ENCODE results near the gene F2R. TPM values are rescaled to one million over a fixed set of nuclear protein-coding genes. Genes with fewer than 3 reads are reported as not detected.
"Not testable (repeated sequence)": the region's sequence is repeated elsewhere in the genome, so short reads cannot be mapped to it uniquely, and the experiment has no call there.

F2R gene
- total RNA-seq, 2 donors from 2014 or later = 16.1 to 46.7 TPM

DNA sequence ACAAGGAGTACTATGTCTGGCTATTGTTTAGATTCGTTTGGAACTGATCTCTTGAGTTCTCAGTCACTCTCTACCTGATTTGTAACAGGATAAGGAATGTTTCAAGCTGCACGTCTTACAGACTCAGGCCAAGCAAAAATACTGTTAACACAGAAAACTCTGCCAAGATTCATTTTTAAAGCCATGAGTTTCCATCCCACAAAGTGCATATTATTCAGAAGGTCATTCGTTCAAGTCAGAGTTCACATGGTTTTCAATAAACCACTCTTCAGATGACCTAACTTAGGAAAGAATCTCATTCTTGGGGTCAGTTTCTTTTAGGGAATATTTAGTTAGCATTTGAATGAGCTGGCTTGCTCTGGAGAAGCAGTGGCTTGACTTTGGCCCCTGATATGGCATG, 49.3 kb downstream of the F2R start:
- H3K27me3 ChIP-seq = no peaks in the 10 kb centered on the region
- no peaks in the 10 kb centered on the region for H3K36me3 ChIP-seq
- no peak for DNase-seq (ENCODE audit: low spot score)
- no peak overlapping the region for H3K27ac ChIP-seq
- H3K4me3 ChIP-seq = no peak overlapping the region
- TF ChIP-seq, protein P1, sequence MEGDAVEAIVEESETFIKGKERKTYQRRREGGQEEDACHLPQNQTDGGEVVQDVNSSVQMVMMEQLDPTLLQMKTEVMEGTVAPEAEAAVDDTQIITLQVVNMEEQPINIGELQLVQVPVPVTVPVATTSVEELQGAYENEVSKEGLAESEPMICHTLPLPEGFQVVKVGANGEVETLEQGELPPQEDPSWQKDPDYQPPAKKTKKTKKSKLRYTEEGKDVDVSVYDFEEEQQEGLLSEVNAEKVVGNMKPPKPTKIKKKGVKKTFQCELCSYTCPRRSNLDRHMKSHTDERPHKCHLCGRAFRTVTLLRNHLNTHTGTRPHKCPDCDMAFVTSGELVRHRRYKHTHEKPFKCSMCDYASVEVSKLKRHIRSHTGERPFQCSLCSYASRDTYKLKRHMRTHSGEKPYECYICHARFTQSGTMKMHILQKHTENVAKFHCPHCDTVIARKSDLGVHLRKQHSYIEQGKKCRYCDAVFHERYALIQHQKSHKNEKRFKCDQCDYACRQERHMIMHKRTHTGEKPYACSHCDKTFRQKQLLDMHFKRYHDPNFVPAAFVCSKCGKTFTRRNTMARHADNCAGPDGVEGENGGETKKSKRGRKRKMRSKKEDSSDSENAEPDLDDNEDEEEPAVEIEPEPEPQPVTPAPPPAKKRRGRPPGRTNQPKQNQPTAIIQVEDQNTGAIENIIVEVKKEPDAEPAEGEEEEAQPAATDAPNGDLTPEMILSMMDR (IDR thresholded peaks at IDR 0.05) = no peak
- peaks cover 0 to 14% of the 10 kb centered on the region in 2 donors for H3K9me3 ChIP-seq
- H3K4me1 ChIP-seq = no peaks in the 10 kb centered on the region

DNA sequence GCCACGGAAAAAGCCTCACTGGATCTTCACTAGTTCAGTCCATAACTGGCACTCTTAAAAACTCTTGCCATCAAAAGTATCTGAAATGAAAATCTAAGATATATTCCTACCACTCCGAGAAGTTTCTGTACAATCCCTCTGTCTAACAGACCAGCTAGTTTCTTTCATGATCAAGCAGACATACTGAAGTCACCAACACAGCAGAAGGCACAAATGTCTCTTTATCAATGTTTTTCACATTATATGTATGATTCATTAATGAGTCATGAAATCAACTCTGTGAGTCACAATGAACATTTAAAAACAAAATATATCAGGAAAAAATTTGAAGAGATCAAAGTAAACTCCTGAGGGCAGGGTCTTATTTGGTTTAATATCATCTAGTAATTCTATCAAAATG, 50.8 kb downstream of the F2R start:
- TF ChIP-seq, protein P1 (IDR thresholded peaks at IDR 0.05) = no peak
- Histone ChIP-seq H3K27ac (no peak overlapping the region), H3K9me3 (peaks cover 0 to 14% of the 10 kb centered on the region in 2 donors), H3K4me1 (no peaks in the 10 kb centered on the region), H3K36me3 (no peaks in the 10 kb centered on the region), H3K27me3 (no peaks in the 10 kb centered on the region), H3K4me3 (no peak overlapping the region)
- DNase-seq (ENCODE audit: low spot score) = no peak

DNA sequence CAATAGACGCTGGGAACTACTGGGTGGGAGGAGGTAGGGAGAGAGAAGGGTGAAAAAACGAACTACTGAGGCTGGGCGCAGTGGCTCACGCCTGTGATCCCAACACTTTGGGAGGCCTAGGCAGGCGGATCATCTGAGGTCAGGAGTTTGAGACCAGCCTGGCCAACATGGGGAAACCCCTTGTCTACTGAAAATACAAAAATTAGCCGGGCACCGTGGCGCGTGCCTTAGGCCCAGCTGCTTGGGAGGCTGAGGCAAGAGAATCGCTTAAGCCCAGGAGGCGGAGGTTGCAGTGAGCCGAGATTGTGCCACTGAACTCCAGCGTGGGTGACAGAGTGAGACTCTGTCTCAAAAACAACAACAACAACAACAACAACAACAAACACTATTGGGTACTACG, 55.1 kb downstream of the F2R start:
- DNase-seq (ENCODE audit: low spot score); H3K9me3 ChIP-seq; H3K4me1 ChIP-seq; H3K36me3 ChIP-seq; H3K27me3 ChIP-seq; H3K27ac ChIP-seq; H3K4me3 ChIP-seq: not testable (repeated sequence)

DNA sequence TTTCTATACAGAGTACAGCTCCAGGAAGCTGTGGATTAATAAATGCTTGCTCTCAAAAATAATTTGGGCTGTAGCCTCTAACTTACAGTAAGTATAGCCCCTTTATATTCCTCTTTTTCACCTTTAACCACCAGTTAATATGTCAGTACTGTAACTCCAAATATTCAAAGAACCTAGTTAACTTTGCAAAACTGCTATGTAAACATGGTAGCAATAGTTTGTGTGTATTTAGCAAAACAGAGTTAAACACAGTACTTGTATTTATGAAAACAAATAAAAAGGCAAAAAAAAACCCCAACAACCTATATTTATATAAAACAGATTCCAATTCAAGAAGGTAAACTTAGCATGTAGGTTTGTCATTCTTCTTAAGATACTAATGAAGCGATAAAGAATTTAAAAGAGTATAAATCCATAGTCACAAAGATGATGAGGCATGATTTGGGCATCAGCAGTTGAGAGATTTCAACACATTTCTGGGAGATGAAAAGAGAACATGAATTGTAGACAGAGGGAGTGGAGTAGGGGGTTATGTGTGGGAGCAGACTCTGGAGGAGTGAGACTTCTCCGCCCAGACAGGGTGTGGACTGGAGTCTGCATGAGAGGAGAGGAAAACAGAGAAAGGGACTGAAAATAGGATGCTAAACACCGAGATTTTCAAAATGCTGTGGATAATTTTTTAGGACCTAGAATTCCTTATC, 55.9 kb downstream of the F2R start:
- H3K4me3 ChIP-seq = no peak overlapping the region
- H3K27me3 ChIP-seq = no peaks in the 10 kb centered on the region
- no peak for DNase-seq (ENCODE audit: low spot score)
- H3K36me3 ChIP-seq = no peaks in the 10 kb centered on the region
- H3K9me3 ChIP-seq = no peaks in the 10 kb centered on the region
- TF ChIP-seq, protein P1 (IDR thresholded peaks at IDR 0.05) = no peak
- no peaks in the 10 kb centered on the region for H3K4me1 ChIP-seq
- no peak overlapping the region for H3K27ac ChIP-seq

DNA sequence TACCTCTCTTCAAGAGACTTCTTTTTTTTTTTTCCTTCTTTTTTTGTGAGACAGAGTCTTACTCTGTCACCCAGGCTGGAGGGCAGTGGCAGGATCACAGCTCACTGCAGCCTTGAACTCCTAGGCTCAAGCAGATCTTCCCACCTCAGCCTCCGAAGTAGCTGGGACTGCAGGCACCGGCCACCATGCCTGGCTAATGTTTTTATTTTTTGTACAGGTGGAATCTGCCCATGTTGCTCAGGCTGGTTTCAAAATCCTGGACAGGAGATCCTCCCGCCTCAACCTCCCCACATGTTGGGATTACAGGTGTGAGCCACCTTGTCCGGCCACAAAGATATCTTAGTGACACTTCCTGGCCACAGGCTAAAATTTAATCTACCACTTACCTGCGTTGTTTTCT, 60.0 kb downstream of the F2R start:
- DNase-seq (ENCODE audit: low spot score) = no peak
- Histone ChIP-seq H3K36me3 (no peaks in the 10 kb centered on the region), H3K4me3 (no peak overlapping the region), H3K9me3 (no peaks in the 10 kb centered on the region), H3K27me3 (no peaks in the 10 kb centered on the region), H3K27ac (no peak overlapping the region), H3K4me1 (no peaks in the 10 kb centered on the region)
- TF ChIP-seq, protein P1 (IDR thresholded peaks at IDR 0.05) = no peak

DNA sequence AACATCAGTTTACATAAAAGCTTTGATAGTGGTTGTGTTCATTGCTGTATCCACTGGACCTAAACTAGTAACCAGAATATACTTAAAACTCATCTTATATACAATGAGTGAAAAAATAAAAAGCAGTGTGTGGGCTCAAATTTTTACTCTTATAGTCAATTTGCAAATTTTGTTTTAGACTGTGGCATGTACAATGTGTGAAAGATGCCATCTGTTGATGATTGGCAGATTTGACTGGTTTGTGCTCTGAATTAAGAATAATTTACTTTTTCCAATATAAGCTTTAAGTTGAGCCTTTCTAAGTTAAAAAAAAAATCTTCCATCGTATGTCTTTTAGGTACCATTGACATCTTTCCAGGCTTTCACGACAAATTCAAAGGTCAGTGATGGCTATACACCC, 60.5 kb downstream of the F2R start:
- Histone ChIP-seq H3K27me3 (no peaks in the 10 kb centered on the region), H3K9me3 (no peaks in the 10 kb centered on the region), H3K4me1 (no peaks in the 10 kb centered on the region), H3K36me3 (no peaks in the 10 kb centered on the region), H3K27ac (no peak overlapping the region), H3K4me3 (no peak overlapping the region)
- TF ChIP-seq, protein P1 (IDR thresholded peaks at IDR 0.05) = no peak
- no peak for DNase-seq (ENCODE audit: low spot score)

DNA sequence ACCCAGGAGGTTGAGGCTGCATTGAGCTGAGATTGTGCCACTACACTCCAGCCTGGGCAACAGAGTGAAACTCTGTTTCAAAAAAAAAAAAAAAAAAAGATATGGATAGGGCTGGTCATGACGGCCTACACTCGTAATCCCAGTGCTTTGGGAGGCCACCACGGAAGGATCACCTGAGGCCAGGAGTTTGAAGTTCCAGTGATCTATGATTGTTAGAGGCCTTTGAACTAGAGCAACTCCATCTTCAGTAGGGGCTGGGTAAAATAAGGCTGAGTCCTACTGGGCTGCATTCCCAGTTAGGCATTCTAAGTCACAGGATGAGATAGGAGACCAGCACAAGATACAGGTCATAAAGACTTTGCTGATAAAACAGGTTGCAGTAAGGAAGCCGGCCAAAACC, 64.7 kb downstream of the F2R start:
- not testable (repeated sequence) for H3K36me3 ChIP-seq

More for the DNA sequence above, 64.7 kb downstream of the F2R start:
- not testable (repeated sequence) for H3K27ac ChIP-seq; H3K27me3 ChIP-seq; H3K4me1 ChIP-seq; H3K9me3 ChIP-seq; DNase-seq (ENCODE audit: low spot score); H3K4me3 ChIP-seq

Data from right atrium auricular region (tissue), 2 donors.